Ishikawa (cell line): ENCODE data around the gene TGM5.

Source experiments
- EP300 ChIP-seq: IDR thresholded peaks from 2 replicates; pipeline ENCODE4 v1.6.1; 2012; ENCODE audit warnings: borderline replicate concordance
- NFIC ChIP-seq: IDR thresholded peaks from 2 replicates; pipeline ENCODE4 v1.6.1; 2012
- TCF12 ChIP-seq: IDR thresholded peaks from 2 replicates; pipeline ENCODE4 v1.6.1; 2012; ENCODE audit warnings: low read depth
- YY1 ChIP-seq: IDR thresholded peaks from 2 replicates; pipeline ENCODE4 v1.6.1; 2012; ENCODE audit warnings: low read depth

GRCh38 chr15:43186003-43186353 lies 80.8 kb downstream of the TGM5 start:
- TF ChIP-seq TCF12 (no peak), NFIC (no peak), YY1 (no peak), EP300 (no peak)
